ENCODE results near the gene PCYOX1L.

GRCh38 chr5:149380466-149381121 is 22.7 kb downstream of the PCYOX1L start:
- TF ChIP-seq CTCF (conservative IDR thresholded peaks at IDR 0.05; ENCODE audit: low read length) (no peak), EZH2phosphoT487 (IDR thresholded peaks at IDR 0.05; ENCODE audit: borderline replicate concordance) (no peak)

Data from Loucy (cell line).